GM12865 (cell line): ENCODE data around the gene COL4A6.
A peak's percentile ranks its signal among the peaks of the same experiment; 100 is the strongest.

Source experiments
- DNase-seq: peaks from one replicate; pipeline ENCODE4 v3.0.0; 2010; ENCODE audit warnings: low read depth
- H3K4me3 ChIP-seq: 2 replicates; pipeline ENCODE4 v1.5.1; 2011; ENCODE audit warnings: mild to moderate bottlenecking, low read depth, low read length, control low read depth
- CTCF ChIP-seq: IDR thresholded peaks from 2 replicates; pipeline ENCODE4 v1.5.1; 2011; ENCODE audit warnings: low read length, control low read depth, low read depth, inconsistent platforms; ENCODE audit not compliant: insufficient read depth; ENCODE audit errors: missing control alignments

Gene COL4A6

DNA sequence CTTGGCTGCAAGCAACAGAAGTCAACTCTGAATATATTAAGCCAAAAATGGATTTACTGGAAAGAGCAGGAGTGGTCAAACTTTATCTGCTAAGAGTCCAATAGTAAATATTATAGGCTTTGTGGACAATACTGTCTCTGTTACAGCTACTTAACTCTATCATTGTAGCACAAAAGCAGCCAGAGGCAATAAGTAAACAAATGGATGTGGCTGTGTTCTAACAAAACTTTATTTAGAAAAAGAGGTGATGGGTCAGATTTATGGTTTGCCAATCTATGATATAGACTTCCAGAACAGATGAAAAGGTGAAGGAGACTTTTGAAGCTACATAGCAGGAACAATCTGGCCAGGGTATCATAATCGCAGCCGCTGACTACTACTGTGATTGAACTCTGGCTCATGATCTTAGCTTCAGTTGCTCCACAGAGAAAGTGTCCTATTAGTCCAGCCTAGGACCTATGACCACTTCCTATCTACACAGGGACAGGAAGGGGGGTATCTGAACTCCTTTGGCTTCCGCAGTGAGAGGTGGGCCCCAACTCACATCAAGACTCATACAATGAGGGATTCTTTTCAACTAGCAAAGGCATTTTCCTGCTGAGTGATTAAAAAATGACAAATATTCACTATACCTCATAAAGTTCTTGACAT lies 191.8 kb downstream of the COL4A6 start:
- no peak for DNase-seq
- no peak for TF ChIP-seq CTCF
- no peak overlapping the region for H3K4me3 ChIP-seq

DNA sequence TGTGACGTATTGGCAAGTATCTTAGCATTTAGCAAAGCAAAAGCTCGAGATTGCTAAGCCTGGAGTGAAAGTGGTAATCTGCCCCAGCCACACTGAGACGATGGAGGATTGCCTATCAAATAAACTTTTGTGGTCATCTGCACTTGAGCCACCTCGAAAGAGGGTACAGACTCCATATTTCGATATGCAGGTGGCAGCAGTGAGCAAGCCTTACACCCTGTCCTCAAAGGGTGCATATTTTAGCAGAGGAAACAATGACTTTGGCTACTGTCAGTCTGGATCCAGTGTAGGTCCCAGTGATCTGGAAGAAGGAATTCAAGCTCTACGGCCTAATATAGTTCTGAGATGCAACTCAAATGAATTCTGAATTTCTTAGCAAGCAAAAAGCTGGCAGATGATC lies 192.8 kb downstream of the COL4A6 start:
- H3K4me3 ChIP-seq: no peak overlapping the region
- no peak for TF ChIP-seq CTCF
- peak; percentile 1 for DNase-seq

DNA sequence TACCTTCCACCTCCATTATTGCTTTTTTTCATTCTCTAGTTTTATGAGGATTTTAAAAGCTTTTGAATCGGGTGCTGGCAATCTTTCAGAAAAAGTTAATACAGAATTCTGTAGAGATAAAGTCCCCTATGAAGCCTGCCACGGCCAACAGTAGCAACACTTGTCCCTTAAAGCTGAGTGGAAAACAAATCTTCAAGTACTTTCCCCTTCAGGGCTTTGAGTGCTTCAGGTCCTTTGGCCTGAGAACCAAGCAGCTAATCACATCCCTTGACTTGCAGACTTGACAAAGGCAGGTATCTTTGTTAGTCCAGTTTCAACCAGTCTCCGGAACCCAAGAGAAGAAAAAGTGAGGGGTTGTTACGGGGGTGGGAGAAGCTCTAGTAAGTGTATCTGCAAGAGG lies 202.2 kb downstream of the COL4A6 start:
- no peak overlapping the region for H3K4me3 ChIP-seq
- DNase-seq: no peak

GRCh38 chrX:108230574-108230973 lies 207.6 kb downstream of the COL4A6 start:
- DNase-seq: no peak
- no peak for TF ChIP-seq CTCF
- no peak overlapping the region for H3K4me3 ChIP-seq

More for the DNA sequence above, 202.2 kb downstream of the COL4A6 start:
- TF ChIP-seq CTCF: no peak

DNA sequence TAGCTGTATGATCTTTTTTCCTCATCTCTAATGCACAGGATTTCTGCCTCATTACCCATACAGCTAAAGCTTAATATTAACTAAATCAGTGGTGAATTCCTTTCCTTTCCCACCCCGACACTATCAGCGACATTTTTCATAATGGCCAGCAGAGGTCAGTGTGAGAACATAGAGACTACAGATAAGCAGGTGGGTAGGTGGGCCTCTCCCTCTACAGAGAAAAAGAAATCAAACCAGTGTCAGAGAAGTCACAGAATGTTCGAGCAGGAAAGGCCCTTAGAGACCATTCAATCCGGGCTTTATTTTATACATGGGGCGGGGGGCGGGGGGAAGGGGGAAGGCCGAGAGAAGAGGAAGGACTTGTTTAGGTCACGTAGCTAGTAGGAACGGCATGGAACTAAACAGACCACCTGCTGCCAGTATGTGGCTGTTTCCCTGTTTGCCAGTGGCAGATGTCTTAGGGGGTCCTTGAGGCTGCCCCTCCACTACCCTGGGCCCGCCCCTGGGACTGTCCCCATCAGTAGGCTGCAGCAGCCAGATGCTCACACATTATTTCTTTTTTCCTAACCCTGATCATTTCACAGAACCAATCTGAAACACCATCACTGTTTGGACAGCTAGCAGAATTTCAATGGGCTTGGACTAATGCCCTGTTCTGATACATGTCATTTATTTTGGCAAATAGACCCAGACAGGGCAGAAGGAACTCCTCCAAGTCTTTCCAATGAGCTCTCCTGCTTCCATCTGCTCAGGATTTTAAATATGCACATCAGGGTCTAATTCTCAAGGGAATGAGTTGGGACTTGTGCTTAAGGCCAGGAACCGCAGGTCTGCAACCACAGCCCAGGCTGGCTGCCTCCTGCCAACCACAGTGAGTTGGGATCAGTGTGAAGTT lies 213.2 kb downstream of the COL4A6 start:
- TF ChIP-seq CTCF: peak; percentile 39
- DNase-seq: peak; percentile 12
- H3K4me3 ChIP-seq: no peak overlapping the region

- TF ChIP-seq CTCF: no peak
- H3K4me3 ChIP-seq: no peak overlapping the region
- no peak for DNase-seq
Observed at GRCh38 chrX:108224218-108224617, 214.0 kb downstream of the COL4A6 start.

- no peak for TF ChIP-seq CTCF
- DNase-seq: no peak
- no peak overlapping the region for H3K4me3 ChIP-seq
Observed at GRCh38 chrX:108223585-108223984, 214.6 kb downstream of the COL4A6 start.
